ENCODE data around the gene CASQ1.

The CASQ1 gene

DNA sequence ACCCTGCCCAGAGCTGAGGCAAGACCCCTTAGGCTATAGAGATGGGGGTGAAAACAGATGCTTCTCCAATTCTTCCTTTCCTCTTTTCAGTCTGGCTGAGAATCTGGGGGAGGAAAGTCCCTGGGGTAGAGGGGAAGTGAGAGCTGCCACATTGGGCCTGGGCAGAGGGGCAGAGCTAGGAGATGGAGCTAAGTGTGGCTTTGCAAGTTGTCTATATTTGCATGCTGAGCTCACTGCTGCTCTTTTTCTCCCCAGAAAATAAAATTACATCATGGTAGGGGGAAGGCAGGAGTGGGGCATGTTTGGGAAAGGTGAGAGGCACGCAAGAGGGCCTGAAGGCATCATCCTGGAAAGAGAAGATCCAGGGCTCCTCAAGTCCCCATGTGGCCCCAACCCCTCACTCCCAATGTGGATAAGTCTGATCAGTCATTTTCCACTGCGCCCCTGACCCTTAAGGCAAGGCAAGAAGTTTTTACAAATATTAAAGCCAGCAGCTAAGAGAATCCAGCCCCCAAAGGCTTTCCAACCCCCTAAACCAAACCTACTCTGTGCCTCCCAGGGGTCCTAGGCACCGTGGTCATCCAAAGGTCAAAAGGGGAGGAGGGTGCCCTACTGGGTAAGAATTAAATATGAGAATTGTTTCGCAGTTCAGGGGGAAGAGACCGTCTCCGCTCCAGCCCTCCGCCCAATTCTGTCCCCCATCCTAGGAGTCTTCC, 14.3 kb downstream of the CASQ1 start:
- no peak for DNase-seq (ENCODE audit: low read depth, low spot score)
- Histone ChIP-seq H3K9me3 (ENCODE audit: insufficient read depth, low read length) (no peaks in the 10 kb centered on the region), H3K9ac (ENCODE audit: insufficient read length, low read depth) (peak overlapping the region; percentile 37), H3K36me3 (ENCODE audit: insufficient read depth, insufficient read length, low read length) (peaks cover 39% of the 10 kb centered on the region), H3K27me3 (ENCODE audit: insufficient read depth, insufficient read length) (peaks cover 3% of the 10 kb centered on the region), H3K4me3 (ENCODE audit: insufficient read length, low read depth) (no peak overlapping the region), H3K4me1 (ENCODE audit: insufficient read depth, insufficient read length) (peaks cover 26% of the 10 kb centered on the region)
- TF ChIP-seq SUZ12 (IDR thresholded peaks at IDR 0.05; ENCODE audit: extremely low read depth, insufficient read depth, insufficient read length) = no peak
- TF ChIP-seq YY1 (IDR thresholded peaks at IDR 0.05; ENCODE audit: insufficient read depth, insufficient read length) = no peak
- no peak for TF ChIP-seq ZNF274 (IDR thresholded peaks at IDR 0.05; ENCODE audit: low read depth, low read length)

DNA sequence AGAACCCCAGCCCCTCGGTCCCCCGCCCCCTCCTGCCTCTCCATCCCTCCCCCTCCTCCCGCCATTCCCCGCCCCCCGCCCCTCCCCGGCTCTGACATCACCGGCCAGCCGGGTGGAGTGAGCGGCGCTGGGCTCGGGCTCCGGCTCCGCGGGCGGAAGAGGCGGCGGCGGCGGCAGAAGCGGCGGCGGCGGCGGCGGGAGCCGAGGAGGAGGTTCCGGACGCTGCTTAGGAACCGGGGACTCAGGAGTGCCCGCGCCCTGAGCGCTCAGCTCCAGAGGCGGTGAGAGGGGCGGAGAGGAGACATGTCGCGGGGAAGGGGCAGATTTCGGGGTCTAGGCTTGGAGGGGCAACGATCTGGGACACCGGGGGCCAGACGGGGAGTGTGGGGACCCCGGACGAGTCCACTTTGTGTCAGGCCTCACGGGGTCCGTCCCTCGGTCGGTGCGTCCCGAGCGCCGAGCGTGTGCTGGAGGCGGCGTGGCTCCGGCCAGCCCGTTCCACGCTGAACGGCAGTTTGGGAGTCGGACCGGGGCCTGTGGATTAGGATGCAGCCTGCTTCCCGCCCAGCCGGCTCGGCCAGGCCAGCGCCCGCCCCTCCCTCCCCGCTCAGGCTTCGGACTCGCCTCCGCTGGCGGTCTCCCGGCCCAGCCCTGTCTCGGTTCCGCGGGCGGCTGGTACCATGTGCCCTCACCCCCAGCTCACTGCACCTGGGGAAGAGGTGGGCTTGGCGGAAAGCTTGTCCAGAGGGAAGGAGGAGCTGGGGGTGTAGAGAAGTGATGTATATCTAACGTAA, 15.1 kb downstream of the CASQ1 start, which contains the start of gene PEA15:
TSS of gene PEA15 (plus strand) at position 143 of the 794 bp plus-strand sequence. CDS start 6,161 bp downstream, outside the sequence.
- Histone ChIP-seq H3K36me3 (ENCODE audit: insufficient read depth, insufficient read length, low read length) (peaks cover 47% of the 10 kb centered on the region), H3K9ac (ENCODE audit: insufficient read length, low read depth) (peak within 1 kb of the TSS; percentile 99), H3K9me3 (ENCODE audit: insufficient read depth, low read length) (no peaks in the 10 kb centered on the region), H3K4me3 (ENCODE audit: insufficient read length, low read depth) (peak within 1 kb of the TSS; percentile 98), H3K4me1 (ENCODE audit: insufficient read depth, insufficient read length) (peaks cover 34% of the 10 kb centered on the region), H3K27me3 (ENCODE audit: insufficient read depth, insufficient read length) (peaks cover 3% of the 10 kb centered on the region)
- peak; percentile 68 for DNase-seq (ENCODE audit: low read depth, low spot score)
- TF ChIP-seq YY1 (IDR thresholded peaks at IDR 0.05; ENCODE audit: insufficient read depth, insufficient read length) = no peak
- no peak for TF ChIP-seq ZNF274 (IDR thresholded peaks at IDR 0.05; ENCODE audit: low read depth, low read length)
- TF ChIP-seq SUZ12 (IDR thresholded peaks at IDR 0.05; ENCODE audit: extremely low read depth, insufficient read depth, insufficient read length) = no peak

DNA sequence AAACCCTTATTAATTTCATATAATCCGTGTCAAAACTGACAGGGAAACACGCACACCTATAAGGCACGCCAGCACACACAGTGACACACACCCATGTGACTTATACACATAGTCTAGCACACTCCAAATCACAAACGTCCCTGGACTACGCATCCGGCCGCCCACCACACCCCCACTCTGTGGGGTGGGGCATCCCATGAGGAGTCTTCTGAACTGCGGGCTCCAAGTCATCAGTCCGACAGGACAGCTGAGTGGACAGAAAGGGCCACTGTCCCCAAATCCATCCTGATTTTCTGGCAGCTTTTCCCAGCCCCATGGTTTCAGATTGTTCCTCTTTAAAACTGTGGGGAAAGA, 15.6 kb downstream of the CASQ1 start:
- Histone ChIP-seq H3K9ac (ENCODE audit: insufficient read length, low read depth) (peak overlapping the region; percentile 99), H3K4me1 (ENCODE audit: insufficient read depth, insufficient read length) (peaks cover 38% of the 10 kb centered on the region), H3K27me3 (ENCODE audit: insufficient read depth, insufficient read length) (peaks cover 2% of the 10 kb centered on the region), H3K36me3 (ENCODE audit: insufficient read depth, insufficient read length, low read length) (peaks cover 53% of the 10 kb centered on the region), H3K9me3 (ENCODE audit: insufficient read depth, low read length) (no peaks in the 10 kb centered on the region), H3K4me3 (ENCODE audit: insufficient read length, low read depth) (peak overlapping the region; percentile 98)
- no peak for DNase-seq (ENCODE audit: low read depth, low spot score)
- TF ChIP-seq YY1 (IDR thresholded peaks at IDR 0.05; ENCODE audit: insufficient read depth, insufficient read length) (no peak), ZNF274 (IDR thresholded peaks at IDR 0.05; ENCODE audit: low read depth, low read length) (no peak), SUZ12 (IDR thresholded peaks at IDR 0.05; ENCODE audit: extremely low read depth, insufficient read depth, insufficient read length) (no peak)

DNA sequence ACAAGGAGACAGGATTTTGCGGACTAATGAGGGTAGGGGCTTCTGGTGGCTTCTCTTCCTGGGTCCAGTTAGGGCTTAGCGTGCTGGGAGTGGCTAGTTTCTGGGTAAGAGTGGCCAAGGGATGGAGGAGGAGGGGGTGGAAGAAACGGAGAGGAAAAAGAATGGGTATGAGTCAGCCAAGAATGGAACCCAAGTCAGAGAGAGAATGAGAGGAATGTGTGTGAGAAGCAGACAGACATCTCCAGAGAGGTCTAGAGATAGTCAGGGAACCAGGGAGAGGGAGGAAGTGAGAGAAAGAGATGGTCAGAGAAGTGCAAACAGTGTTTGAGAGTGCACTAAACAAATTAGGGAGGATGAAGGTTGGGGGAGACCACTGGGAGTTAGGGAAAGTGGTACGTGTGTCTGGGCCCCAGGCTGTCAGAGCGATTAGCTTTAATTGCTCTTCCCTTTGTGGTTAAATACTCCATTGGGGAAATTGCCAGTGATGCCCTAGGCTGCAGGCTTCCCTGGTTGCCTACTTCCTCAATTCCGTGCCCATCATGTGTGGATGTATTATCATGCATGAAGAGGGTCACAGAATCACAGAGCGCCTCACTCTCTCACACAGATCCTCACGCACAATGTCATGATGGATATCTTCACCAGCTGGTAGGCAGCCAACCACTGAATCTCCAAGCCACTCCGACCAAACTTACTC, 16.2 kb downstream of the CASQ1 start:
- peak; percentile 77 for DNase-seq (ENCODE audit: low read depth, low spot score)
- Histone ChIP-seq H3K27me3 (ENCODE audit: insufficient read depth, insufficient read length) (no peaks in the 10 kb centered on the region), H3K4me3 (ENCODE audit: insufficient read length, low read depth) (peak overlapping the region; percentile 98), H3K9me3 (ENCODE audit: insufficient read depth, low read length) (no peaks in the 10 kb centered on the region), H3K36me3 (ENCODE audit: insufficient read depth, insufficient read length, low read length) (peaks cover 58% of the 10 kb centered on the region), H3K4me1 (ENCODE audit: insufficient read depth, insufficient read length) (peaks cover 44% of the 10 kb centered on the region), H3K9ac (ENCODE audit: insufficient read length, low read depth) (peak overlapping the region; percentile 99)
- TF ChIP-seq ZNF274 (IDR thresholded peaks at IDR 0.05; ENCODE audit: low read depth, low read length) = no peak
- no peak for TF ChIP-seq SUZ12 (IDR thresholded peaks at IDR 0.05; ENCODE audit: extremely low read depth, insufficient read depth, insufficient read length)

DNA sequence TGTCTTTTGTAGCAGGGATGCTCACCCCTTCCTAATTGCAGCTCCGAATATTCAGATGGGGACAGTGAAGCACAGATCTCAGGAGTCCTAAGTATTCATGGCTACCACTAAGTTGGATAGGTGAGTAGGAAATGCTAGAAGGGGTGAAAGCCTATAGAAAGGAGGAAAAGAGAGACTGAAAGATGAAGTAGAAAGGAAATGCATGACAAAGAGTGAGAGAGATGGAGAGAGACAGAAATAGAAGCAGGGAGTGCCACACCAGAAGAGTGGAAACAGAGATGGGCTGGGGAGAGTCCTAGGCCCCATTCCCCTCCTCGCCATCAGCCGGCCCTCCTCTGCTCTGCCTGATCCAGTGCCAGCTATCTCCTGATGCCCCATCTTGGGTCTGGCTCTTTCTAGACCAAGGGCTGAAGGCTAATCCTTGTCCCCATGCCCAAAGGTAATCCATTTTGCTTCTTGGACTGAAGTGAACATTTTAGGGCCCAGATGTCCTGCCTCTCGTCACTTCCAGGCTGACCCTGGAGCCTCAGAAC, 16.8 kb downstream of the CASQ1 start:
- no peaks in the 10 kb centered on the region for H3K27me3 ChIP-seq (ENCODE audit: insufficient read depth, insufficient read length)
- TF ChIP-seq ZNF274 (IDR thresholded peaks at IDR 0.05; ENCODE audit: low read depth, low read length) = no peak
- no peak for TF ChIP-seq SUZ12 (IDR thresholded peaks at IDR 0.05; ENCODE audit: extremely low read depth, insufficient read depth, insufficient read length)
- no peak for DNase-seq (ENCODE audit: low read depth, low spot score)
- H3K36me3 ChIP-seq (ENCODE audit: insufficient read depth, insufficient read length, low read length) = peaks cover 64% of the 10 kb centered on the region
- H3K4me1 ChIP-seq (ENCODE audit: insufficient read depth, insufficient read length) = peaks cover 45% of the 10 kb centered on the region
- no peaks in the 10 kb centered on the region for H3K9me3 ChIP-seq (ENCODE audit: insufficient read depth, low read length)
- H3K4me3 ChIP-seq (ENCODE audit: insufficient read length, low read depth) = peak overlapping the region; percentile 98
- H3K9ac ChIP-seq (ENCODE audit: insufficient read length, low read depth) = peak overlapping the region; percentile 22

DNA sequence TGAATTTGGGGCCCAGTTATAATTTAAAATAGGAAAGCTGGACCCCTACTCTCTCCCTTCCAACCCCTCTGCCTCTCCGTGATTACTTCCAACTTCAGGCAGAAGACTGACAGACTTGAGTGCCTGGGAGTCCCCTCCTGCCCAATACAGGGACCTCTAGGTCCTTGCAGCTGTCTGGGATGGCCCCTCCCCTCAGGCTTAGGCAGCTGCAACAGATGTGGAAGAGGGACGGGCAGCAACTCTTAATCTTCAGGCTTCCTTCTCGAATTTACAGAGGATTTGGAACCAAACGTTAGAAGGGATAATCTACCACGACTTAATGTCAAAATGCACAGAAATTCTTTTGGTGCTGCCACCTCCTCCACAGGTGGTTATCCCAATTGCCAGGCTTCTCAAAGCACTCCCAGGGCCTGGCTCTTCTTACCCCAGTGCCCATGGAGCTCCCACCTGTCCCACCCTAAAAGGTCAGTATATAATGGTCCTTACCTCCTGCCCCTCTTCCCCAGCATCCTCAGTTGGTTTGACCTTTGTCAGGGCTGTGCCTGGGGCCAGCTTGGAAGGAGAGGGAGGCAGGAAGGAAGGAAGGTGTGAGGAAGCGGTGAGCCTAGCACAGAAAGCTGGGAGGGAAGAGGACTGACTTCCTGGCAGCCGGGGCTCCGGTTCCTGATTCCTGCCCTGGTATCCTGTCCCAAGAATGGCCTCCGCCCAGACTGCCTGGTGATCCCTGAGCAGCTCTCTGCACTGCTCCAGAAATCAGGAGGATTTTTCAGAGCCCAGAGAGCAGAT, 17.6 kb downstream of the CASQ1 start:
- Histone ChIP-seq H3K27me3 (ENCODE audit: insufficient read depth, insufficient read length) (no peaks in the 10 kb centered on the region), H3K9me3 (ENCODE audit: insufficient read depth, low read length) (no peaks in the 10 kb centered on the region), H3K9ac (ENCODE audit: insufficient read length, low read depth) (no peak overlapping the region), H3K4me1 (ENCODE audit: insufficient read depth, insufficient read length) (peaks cover 47% of the 10 kb centered on the region), H3K4me3 (ENCODE audit: insufficient read length, low read depth) (no peak overlapping the region), H3K36me3 (ENCODE audit: insufficient read depth, insufficient read length, low read length) (peaks cover 72% of the 10 kb centered on the region)
- no peak for DNase-seq (ENCODE audit: low read depth, low spot score)
- TF ChIP-seq YY1 (IDR thresholded peaks at IDR 0.05; ENCODE audit: insufficient read depth, insufficient read length) (no peak), SUZ12 (IDR thresholded peaks at IDR 0.05; ENCODE audit: extremely low read depth, insufficient read depth, insufficient read length) (no peak), ZNF274 (IDR thresholded peaks at IDR 0.05; ENCODE audit: low read depth, low read length) (no peak)

Data from NT2/D1 (cell line).